ENCODE measurements around the gene TBX4.

The TBX4 gene

DNA sequence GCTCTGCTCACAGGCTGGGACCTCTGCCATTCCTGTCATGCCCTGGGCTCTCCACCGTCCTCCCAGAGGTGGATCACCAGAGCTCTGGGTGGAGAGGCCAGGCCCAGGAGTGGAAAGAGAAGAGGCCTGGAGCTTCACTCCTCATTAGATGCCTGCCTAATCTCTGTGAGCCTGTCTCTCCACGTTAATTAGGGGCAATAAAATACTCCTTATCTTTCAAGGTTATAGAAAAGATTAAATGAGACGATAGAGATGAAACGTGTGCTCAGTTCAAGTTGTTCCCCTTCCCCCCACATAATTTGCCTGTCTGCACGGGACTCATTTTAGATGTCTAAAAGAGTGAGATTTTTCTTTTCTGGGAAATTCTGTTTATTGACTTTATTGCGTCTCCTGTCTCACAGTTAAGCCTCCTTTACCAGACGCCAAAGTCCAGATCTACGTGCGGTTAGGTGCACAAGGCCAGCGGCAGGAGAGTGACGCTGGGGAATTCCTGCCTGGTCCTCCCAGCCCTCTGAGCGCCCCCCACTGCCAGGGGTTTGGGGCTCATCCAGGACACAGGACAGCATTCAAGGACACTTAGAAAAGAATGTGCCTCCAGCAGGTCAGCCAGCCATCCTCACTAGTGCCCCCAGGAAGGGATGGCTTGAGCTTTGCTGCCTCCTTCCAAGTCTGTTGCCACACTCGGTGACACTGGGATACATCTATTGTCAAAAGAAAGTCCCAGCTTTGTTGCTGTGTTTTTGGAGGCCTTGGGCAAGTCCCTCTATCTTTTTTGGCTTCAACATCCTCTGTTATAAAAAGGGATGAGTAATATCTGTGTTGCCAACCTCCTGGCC lies 42.3 kb downstream of the TBX4 start:
- no peak for TF ChIP-seq CTCF (IDR thresholded peaks at IDR 0.05; ENCODE audit: insufficient read depth, missing control alignments)

DNA sequence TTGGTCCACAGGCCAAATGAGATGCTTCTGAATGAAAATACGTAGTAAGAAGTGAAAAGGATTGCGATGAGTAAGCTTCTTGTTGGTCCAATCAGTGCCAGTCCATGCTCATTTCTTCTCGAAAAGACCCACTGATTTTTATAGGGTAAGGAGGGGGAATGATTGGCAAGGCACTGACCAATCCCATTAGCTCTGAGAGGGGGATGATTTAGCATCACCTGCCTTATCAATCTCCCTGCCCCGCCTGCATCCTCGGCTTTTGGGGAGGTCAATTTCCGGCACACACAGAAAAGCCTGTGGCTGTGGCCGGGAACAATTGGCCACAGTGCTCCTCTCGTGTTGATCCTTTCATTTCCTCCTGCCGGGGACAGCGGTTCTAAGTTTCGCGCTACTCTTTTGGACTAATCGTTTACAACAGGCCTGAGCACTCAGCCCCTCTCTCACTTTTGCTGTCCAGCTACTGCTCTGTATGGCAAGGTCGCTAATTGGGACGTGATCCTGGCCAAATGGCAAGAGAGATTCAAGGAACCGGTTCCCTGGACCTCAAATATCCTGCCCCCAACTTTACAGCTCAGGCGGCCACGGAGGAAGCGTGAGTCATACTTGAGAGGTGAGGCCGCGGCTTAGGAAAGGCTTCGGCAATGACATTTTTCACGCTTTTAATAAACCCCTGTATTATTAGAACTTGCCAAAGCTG lies 43.1 kb downstream of the TBX4 start:
- no peak for TF ChIP-seq CTCF (IDR thresholded peaks at IDR 0.05; ENCODE audit: insufficient read depth, missing control alignments)
- DNase-seq (ENCODE audit: insufficient read length, low spot score) (no peak), FAIRE-seq (no peak)

More for the DNA sequence above, 42.3 kb downstream of the TBX4 start:
- DNase-seq (ENCODE audit: insufficient read length, low spot score) = no peak
- no peak for FAIRE-seq

DNA sequence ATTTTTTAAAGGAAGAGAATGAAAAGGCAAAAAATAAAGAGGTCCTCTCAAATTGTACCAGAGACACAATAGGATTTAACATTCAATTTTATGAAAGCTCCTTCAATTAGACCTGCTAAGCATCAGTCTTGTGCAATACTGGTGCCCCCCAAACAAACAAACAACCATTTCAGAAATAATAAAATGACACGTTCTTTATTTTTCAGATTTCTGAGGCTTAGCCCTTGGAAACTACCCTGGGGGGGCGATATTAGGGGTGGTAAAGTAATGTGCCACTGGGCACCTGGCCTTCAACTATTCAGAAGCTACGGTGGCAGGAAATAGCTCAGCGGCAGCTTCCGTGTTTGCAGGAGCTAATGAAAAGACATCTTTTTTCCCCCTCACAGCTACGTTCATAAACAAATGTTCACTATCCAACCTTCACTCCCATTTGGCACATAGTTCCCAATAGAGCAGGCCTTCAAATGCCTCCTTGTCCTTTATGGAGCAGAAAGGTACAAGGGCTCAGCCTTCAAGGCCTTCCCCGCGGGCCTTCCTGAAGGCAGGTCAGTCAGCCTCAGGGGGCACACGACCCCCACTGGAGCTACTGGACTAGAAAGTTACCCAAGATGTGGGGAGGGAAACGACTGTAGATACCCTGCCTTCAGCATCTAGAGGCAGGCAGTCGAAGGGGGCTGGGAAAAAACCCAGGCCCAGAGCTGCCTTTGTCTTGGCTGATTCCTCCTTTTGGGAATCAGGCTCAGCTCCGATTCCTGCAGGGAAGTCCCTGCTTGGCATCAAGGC lies 44.1 kb downstream of the TBX4 start:
- FAIRE-seq = no peak
- no peak for DNase-seq (ENCODE audit: insufficient read length, low spot score)
- no peak for TF ChIP-seq CTCF (IDR thresholded peaks at IDR 0.05; ENCODE audit: insufficient read depth, missing control alignments)

GRCh38 chr17:61496957-61497653 lies 44.9 kb downstream of the TBX4 start:
- FAIRE-seq (no peak), DNase-seq (ENCODE audit: insufficient read length, low spot score) (no peak)
- TF ChIP-seq CTCF (IDR thresholded peaks at IDR 0.05; ENCODE audit: insufficient read depth, missing control alignments) = no peak

DNA sequence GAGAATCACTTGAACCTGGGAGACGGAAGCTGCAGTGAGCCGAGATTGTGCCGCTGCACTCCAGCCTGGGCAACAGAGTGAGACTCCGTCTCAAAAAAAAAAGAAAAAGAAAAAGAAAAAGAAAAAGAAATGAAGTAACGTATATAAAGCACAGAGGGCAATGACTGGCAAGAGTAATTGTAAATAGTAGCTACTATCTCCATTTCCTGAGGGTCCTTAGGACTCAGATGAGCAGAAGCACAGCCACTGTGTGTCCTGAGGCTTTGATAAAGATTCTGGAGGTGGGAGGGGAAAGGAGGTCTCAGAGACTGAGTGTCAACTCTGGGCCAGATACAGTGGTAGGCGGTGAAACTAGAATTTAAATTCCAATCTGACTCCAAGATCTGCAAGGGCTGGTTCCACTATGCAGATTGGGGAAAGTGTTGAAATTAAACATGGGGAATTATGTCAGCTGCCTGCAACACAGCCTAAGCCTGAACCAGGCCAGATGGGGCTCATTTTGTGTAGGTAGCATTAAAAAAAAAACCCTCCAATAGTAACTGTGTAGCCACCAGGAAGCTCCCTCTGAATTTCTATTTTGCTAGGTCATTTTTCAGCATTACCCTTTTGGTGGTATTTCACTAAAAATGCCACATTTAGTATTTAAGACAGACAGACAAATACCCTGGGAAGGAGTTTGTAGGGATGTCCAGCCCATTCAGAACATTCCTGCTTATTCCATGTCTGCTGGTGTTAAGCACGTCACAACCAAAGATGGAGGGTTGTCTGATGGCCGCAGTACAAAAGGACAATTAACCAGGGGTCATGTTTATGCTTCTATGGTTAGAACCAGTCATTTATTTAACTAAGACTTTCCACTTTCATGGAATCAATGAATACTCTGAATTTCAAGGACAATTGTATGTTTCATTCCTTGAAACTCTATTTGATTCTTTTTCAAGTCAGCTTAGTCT lies 46.1 kb downstream of the TBX4 start:
- FAIRE-seq (no peak), DNase-seq (ENCODE audit: insufficient read length, low spot score) (no peak)
- no peak for TF ChIP-seq CTCF (IDR thresholded peaks at IDR 0.05; ENCODE audit: insufficient read depth, missing control alignments)

DNA sequence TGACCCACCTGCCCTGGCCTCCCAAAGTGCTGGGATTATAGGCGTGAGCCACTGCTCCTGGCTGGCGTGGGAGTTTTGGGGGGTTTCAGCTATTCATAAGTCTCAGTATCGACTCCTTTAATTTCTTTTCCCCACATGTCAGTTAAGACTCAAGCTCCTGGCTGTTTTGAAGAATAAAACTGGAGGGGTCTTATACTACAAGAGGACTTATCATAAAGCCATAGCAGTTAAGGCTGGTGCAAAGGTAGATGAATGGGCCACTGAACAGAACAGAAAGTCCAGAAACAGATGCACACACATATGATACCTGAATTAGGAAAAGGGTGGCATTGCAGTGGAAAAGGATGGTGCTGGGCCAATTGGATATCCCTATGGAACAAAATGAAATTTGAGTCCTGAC lies 47.4 kb downstream of the TBX4 start:
- no peak for TF ChIP-seq CTCF (IDR thresholded peaks at IDR 0.05; ENCODE audit: insufficient read depth, missing control alignments)
- DNase-seq (ENCODE audit: insufficient read length, low spot score) = no peak
- FAIRE-seq = no peak

All from D721Med (cell line).